Panc1 (cell line): ENCODE measurements around the gene FIGN. TPM values are rescaled to one million over a fixed set of nuclear protein-coding genes. Genes with fewer than 3 reads are reported as not detected.

Experiments used
- ATAC-seq: fragments of 200-7000 bp; cut with Tn5 transposase; 2 replicates; pipeline ENCODE4 v1.9.1; 2020; ENCODE audit warnings: mild to moderate bottlenecking, moderate library complexity
- BruUV-seq: library from RNA; stranded (reverse); fragments of 400-500 nt; replicated peaks from 2 replicates; lab custom pipeline; 2021; lab: Mats Ljungman, UMichigan
- CTCF ChIA-PET: fragments of 300-600 bp; sonication (Branson Sonifier 250); formaldehyde crosslinking; loops from one replicate; lab custom pipeline; 2022; ENCODE audit warnings: antibody characterized with exemption; lab: Charles Lee
- POLR2A ChIA-PET: fragments of 300-600 bp; sonication (Branson Sonifier 250); formaldehyde crosslinking; loops from one replicate; lab custom pipeline; 2022; ENCODE audit warnings: antibody characterized with exemption; lab: Charles Lee
- DNase-seq: peaks from one replicate; pipeline ENCODE4 v3.0.0-alpha.2; 2010; ENCODE audit warnings: low read depth, low spot score
- H3K27ac ChIP-seq: 2 replicates; pipeline ENCODE4 v1.5.1; 2011; ENCODE audit warnings: mild to moderate bottlenecking, low read length, inconsistent platforms
- H3K27me3 ChIP-seq: fragments of 200-500 bp; sonication (Bioruptor generic); 2 replicates; pipeline ENCODE4 v1.6.0; 2014; ENCODE audit warnings: low read length, inconsistent platforms; ENCODE audit not compliant: control insufficient read depth, insufficient read depth
- H3K36me3 ChIP-seq: fragments of 200-500 bp; sonication (Bioruptor generic); 2 replicates; pipeline ENCODE4 v1.5.1; 2014; ENCODE audit warnings: inconsistent platforms, mild to moderate bottlenecking, low read length, moderate library complexity; ENCODE audit not compliant: control insufficient read depth, insufficient read depth
- H3K4me1 ChIP-seq: 2 replicates; pipeline ENCODE4 v1.5.1; 2011; ENCODE audit warnings: inconsistent platforms, mild to moderate bottlenecking, low read length, moderate library complexity; ENCODE audit not compliant: control insufficient read depth, insufficient read depth
- H3K4me3 ChIP-seq, 2 experiments: 2 replicates each; pipeline ENCODE4 v1.5.1; 2011 to 2012; ENCODE audit warnings: low read depth in 2 of 2, low read length in 2 of 2, mild to moderate bottlenecking in 2 of 2, inconsistent platforms in 1 of 2, moderate library complexity in 1 of 2
- H3K9me3 ChIP-seq: fragments of 200-500 bp; sonication (Bioruptor generic); 2 replicates; pipeline ENCODE4 v1.5.1; 2014; ENCODE audit warnings: low read depth, mild to moderate bottlenecking, inconsistent platforms, low read length, moderate library complexity; ENCODE audit not compliant: control insufficient read depth, insufficient read depth
- CTCF ChIP-seq: fragments of 450-650 bp; IDR thresholded peaks from 2 replicates; pipeline ENCODE4 v1.5.1; 2017; ENCODE audit warnings: mild to moderate bottlenecking
- POLR2AphosphoS5 ChIP-seq: IDR thresholded peaks from 2 replicates; pipeline ENCODE4 v1.6.1; 2012; ENCODE audit warnings: mild to moderate bottlenecking, low read depth, low read length, moderate library complexity
- REST ChIP-seq, 2 experiments: IDR thresholded peaks; 2 replicates each; pipeline ENCODE4 v1.6.1; 2011 to 2012; ENCODE audit warnings: low read depth in 2 of 2, control low read depth in 1 of 2, low read length in 1 of 2, mild to moderate bottlenecking in 1 of 2, moderate library complexity in 1 of 2; ENCODE audit not compliant: insufficient read depth in 1 of 2
- SIN3A ChIP-seq: IDR thresholded peaks from 2 replicates; pipeline ENCODE4 v1.6.1; 2012; ENCODE audit warnings: low read depth, mild to moderate bottlenecking, low read length, moderate library complexity, borderline replicate concordance; ENCODE audit not compliant: insufficient read depth
- TCF7L2 ChIP-seq: IDR thresholded peaks from 2 replicates; pipeline ENCODE4 v1.6.1; 2011; ENCODE audit warnings: mild to moderate bottlenecking, low read depth, low read length, inconsistent platforms
- in situ Hi-C: cut with HindIII; loops from 2 replicates; pipeline ENCODE4 v1.10.0; 2016; ENCODE audit warnings: low sequenced_read_pairs, low pct_unique_long_range_greater_than_20kb
- intact Hi-C: fragments of 100-400 bp; cut with micrococcal nuclease; formaldehyde crosslinking; loops from one replicate; pipeline ENCODE4 v1.10.0; 2022; ENCODE audit not compliant: unreplicated experiment
- total RNA-seq: library from RNA; stranded (reverse); gene quantifications from one replicate; pipeline ENCODE4 v1.2.1, GENCODE V29; 2021; ENCODE audit not compliant: unreplicated experiment

FIGN gene
- total RNA-seq, 1 experiment from 2014 or later, result 19.5 TPM

GRCh38 chr2:163637871-163638270 is 97.9 kb downstream of the FIGN start:
- Histone ChIP-seq H3K27me3 (no peaks in the 10 kb centered on the region), H3K36me3 (no peaks in the 10 kb centered on the region), H3K4me3 (no peak overlapping the region), H3K9me3 (no peaks in the 10 kb centered on the region), H3K27ac (no peak overlapping the region; the same call in 1 of the 2 replicates), H3K4me1 (no peaks in the 10 kb centered on the region; the same call in 1 of the 2 replicates)
- intact Hi-C loops (no loop called here), in situ Hi-C loops (no loop called here)
- ATAC-seq (no peak), DNase-seq (no peak)
- ChIA-PET POLR2A (no interaction called here), CTCF (no interaction called here)
- BruUV-seq, result no TSS peak
- no peak for TF ChIP-seq SIN3A
- no peak for TF ChIP-seq POLR2AphosphoS5
- TF ChIP-seq REST (IDR thresholded peaks at IDR 0.05; ENCODE audit: insufficient read depth in 1 of 2, low read depth in 2 of 2, low read length in 1 of 2), result no peak
- no peak for TF ChIP-seq CTCF
- no peak for TF ChIP-seq TCF7L2

GRCh38 chr2:163633291-163633690 is 102.5 kb downstream of the FIGN start:
- Histone ChIP-seq H3K9me3 (no peaks in the 10 kb centered on the region), H3K36me3 (no peaks in the 10 kb centered on the region; the same call in 1 of the 2 replicates), H3K4me1 (peaks cover 2% of the 10 kb centered on the region; the same call in 1 of the 2 replicates), H3K27me3 (no peaks in the 10 kb centered on the region), H3K4me3 (no peak overlapping the region), H3K27ac (no peak overlapping the region)
- DNase-seq, result no peak
- in situ Hi-C loops, result no loop called here
- TF ChIP-seq CTCF, result no peak
- TF ChIP-seq TCF7L2, result no peak
- no peak for TF ChIP-seq SIN3A
- TF ChIP-seq POLR2AphosphoS5, result no peak
- no peak for TF ChIP-seq REST (IDR thresholded peaks at IDR 0.05; ENCODE audit: insufficient read depth in 1 of 2, low read depth in 2 of 2, low read length in 1 of 2)
- ChIA-PET POLR2A (no interaction called here), CTCF (no interaction called here)
- intact Hi-C loops, result no loop called here
- no peak for ATAC-seq
- no TSS peak for BruUV-seq
